ENCODE results near the gene CYTH1.

The CYTH1 gene

DNA sequence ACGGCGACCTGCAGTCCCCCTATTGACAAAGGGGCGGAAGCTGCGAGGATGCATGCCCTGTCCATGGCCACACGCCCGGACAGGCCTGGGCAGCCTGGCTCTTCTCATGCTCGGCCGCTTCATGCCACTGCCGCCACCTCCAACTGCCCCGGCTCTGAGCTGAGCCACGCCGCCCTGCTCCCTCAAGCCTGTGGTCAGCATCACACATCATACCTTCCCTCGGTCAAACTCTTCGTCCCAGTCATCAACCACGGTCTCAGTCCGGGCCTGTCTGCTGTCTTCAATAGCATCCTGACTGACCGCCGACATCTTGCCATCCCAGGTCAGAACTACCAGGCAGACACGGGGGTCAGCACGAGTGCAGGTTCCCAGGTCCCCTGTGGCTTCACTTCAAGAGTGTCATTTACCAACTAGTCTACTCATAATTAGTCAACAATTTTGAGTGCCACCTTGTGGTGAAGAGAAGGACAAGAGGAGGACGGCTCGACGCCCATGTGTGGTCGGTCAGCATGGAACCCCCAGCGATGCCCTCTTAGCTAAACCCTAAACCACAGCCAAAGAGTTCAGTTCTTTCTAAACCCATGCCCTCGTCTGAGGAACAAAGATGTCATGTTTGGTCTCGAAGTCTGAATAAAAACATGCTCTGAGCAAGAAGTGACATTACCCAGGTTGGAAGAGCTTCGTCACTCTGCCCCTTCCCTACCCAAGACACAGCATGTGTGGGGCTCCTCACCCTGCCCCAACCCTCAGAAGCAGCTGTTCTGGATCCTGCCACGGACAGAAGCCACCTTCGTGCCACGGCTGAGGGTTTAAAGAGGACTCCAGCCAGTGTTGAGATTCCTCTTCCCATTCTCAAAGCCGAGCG is 16.9 kb upstream of the CYTH1 start:
- Histone ChIP-seq H3K4me2 (ENCODE audit: insufficient read depth, low read length) (no peak overlapping the region), H2AFZ (ENCODE audit: low read depth, low read length) (no peak overlapping the region), H3K4me1 (ENCODE audit: insufficient read depth, low read length) (no peaks in the 10 kb centered on the region), H3K9me3 (ENCODE audit: insufficient read depth, low read length, severe bottlenecking) (no peaks in the 10 kb centered on the region), H3K4me3 (ENCODE audit: low read depth in 1 of 2, low read length in 2 of 2) (no peak overlapping the region), H4K20me1 (ENCODE audit: insufficient read depth, low read length) (peaks cover 18% of the 10 kb centered on the region), H3K27ac (ENCODE audit: low read length) (no peak overlapping the region), H3K36me3 (ENCODE audit: insufficient read depth, low read length) (peaks cover 92% of the 10 kb centered on the region), H3K27me3 (ENCODE audit: insufficient read depth, low read length, poor library complexity) (no peaks in the 10 kb centered on the region), H3K79me2 (ENCODE audit: insufficient read depth, low read length) (no peaks in the 10 kb centered on the region), H3K9ac (ENCODE audit: low read depth, low read length) (no peak overlapping the region)
- ATAC-seq (ENCODE audit: insufficient read depth, low read depth) = no peak; the same call in 2 of the 3 replicates
- no peak for DNase-seq
- TF ChIP-seq EZH2 (IDR thresholded peaks at IDR 0.05; ENCODE audit: borderline replicate concordance, low read depth, low read length, severe bottlenecking) = no peak
- TF ChIP-seq, protein P1, sequence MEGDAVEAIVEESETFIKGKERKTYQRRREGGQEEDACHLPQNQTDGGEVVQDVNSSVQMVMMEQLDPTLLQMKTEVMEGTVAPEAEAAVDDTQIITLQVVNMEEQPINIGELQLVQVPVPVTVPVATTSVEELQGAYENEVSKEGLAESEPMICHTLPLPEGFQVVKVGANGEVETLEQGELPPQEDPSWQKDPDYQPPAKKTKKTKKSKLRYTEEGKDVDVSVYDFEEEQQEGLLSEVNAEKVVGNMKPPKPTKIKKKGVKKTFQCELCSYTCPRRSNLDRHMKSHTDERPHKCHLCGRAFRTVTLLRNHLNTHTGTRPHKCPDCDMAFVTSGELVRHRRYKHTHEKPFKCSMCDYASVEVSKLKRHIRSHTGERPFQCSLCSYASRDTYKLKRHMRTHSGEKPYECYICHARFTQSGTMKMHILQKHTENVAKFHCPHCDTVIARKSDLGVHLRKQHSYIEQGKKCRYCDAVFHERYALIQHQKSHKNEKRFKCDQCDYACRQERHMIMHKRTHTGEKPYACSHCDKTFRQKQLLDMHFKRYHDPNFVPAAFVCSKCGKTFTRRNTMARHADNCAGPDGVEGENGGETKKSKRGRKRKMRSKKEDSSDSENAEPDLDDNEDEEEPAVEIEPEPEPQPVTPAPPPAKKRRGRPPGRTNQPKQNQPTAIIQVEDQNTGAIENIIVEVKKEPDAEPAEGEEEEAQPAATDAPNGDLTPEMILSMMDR (IDR thresholded peaks at IDR 0.05; ENCODE audit: borderline replicate concordance, extremely low read depth, low read length, poor library complexity, severe bottlenecking) = peak; percentile 50

DNA sequence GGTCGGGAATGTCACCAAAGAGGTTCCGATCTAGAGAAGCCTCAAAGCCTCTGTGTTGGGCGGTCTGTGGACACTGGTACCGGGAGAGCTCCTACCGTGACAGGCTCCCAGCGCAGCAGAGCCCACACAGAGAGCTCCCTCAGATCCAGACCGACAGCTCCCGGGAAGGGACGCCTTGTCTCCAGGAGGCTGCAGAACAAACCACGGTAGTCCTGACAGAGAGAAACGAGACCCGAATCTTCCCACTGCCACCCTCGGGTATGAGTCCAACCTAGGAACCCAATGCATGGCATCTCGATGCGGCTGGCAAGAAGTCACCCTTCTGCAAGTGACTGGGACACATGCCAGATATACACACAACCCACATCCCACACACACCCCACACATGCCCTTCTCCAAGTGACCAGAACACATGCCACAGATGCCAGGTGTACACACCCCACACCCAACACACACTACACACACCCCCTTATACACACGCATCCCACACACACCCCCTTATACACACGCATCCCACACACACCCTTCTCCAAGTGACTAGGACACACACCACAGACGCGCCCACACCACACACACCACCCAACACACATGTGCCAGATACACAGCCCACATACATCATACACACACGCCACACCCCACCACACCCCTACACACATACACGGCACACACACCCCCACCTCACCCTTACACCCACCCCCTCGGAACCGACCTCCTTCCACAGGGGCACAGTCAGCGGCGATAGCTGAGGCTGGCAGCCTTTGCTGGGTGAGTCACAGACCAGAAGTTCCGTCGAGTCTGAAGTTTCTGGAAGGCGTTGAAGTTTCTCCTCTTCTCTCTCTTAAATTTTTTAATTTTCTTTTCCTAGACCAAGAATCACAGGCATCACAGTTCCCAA is 15.9 kb upstream of the CYTH1 start:
- TF ChIP-seq EZH2 (IDR thresholded peaks at IDR 0.05; ENCODE audit: borderline replicate concordance, low read depth, low read length, severe bottlenecking) = no peak
- TF ChIP-seq, protein P1 (IDR thresholded peaks at IDR 0.05; ENCODE audit: borderline replicate concordance, extremely low read depth, low read length, poor library complexity, severe bottlenecking) = no peak
- Histone ChIP-seq H3K36me3 (ENCODE audit: insufficient read depth, low read length) (peaks cover 91% of the 10 kb centered on the region), H3K4me2 (ENCODE audit: insufficient read depth, low read length) (no peak overlapping the region), H3K27ac (ENCODE audit: low read length) (no peak overlapping the region), H3K4me1 (ENCODE audit: insufficient read depth, low read length) (no peaks in the 10 kb centered on the region), H3K4me3 (ENCODE audit: low read depth in 1 of 2, low read length in 2 of 2) (no peak overlapping the region), H3K79me2 (ENCODE audit: insufficient read depth, low read length) (no peaks in the 10 kb centered on the region), H4K20me1 (ENCODE audit: insufficient read depth, low read length) (peaks cover 15% of the 10 kb centered on the region), H3K9me3 (ENCODE audit: insufficient read depth, low read length, severe bottlenecking) (no peaks in the 10 kb centered on the region), H2AFZ (ENCODE audit: low read depth, low read length) (no peak overlapping the region), H3K27me3 (ENCODE audit: insufficient read depth, low read length, poor library complexity) (no peaks in the 10 kb centered on the region), H3K9ac (ENCODE audit: low read depth, low read length) (no peak overlapping the region)
- DNase-seq = no peak
- ATAC-seq (ENCODE audit: insufficient read depth, low read depth) = no peak

DNA sequence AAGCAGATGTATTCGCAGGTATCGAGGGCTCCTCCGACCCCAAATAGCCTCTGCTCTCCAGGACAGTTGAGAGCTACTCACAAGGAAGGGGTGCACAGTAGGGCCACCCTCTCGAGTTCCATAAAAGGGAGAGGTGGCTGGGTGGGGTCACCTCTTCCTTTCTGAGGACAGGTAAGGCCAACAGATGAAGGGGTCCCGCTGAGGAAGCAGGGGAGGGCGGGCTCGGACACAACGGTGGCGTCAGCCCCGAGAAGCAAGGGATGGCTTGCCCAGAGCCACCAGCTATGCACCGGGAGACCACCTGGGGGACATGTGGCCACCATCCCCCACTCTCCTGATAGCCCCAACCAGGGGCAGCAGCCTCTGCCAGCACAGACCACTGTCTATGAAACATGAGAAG is 15.1 kb upstream of the CYTH1 start:
- Histone ChIP-seq H3K9ac (ENCODE audit: low read depth, low read length) (no peak overlapping the region), H3K27me3 (ENCODE audit: insufficient read depth, low read length, poor library complexity) (no peaks in the 10 kb centered on the region), H3K27ac (ENCODE audit: low read length) (no peak overlapping the region), H3K4me1 (ENCODE audit: insufficient read depth, low read length) (no peaks in the 10 kb centered on the region), H3K79me2 (ENCODE audit: insufficient read depth, low read length) (no peaks in the 10 kb centered on the region), H4K20me1 (ENCODE audit: insufficient read depth, low read length) (peaks cover 15% of the 10 kb centered on the region), H3K36me3 (ENCODE audit: insufficient read depth, low read length) (peaks cover 85% of the 10 kb centered on the region), H3K9me3 (ENCODE audit: insufficient read depth, low read length, severe bottlenecking) (no peaks in the 10 kb centered on the region), H3K4me2 (ENCODE audit: insufficient read depth, low read length) (no peak overlapping the region), H2AFZ (ENCODE audit: low read depth, low read length) (no peak overlapping the region), H3K4me3 (ENCODE audit: low read depth in 1 of 2, low read length in 2 of 2) (no peak overlapping the region)
- TF ChIP-seq EZH2 (IDR thresholded peaks at IDR 0.05; ENCODE audit: borderline replicate concordance, low read depth, low read length, severe bottlenecking) = no peak
- TF ChIP-seq, protein P1 (IDR thresholded peaks at IDR 0.05; ENCODE audit: borderline replicate concordance, extremely low read depth, low read length, poor library complexity, severe bottlenecking) = no peak
- ATAC-seq (ENCODE audit: insufficient read depth, low read depth) (no peak), DNase-seq (no peak)

Data from DND-41 (cell line).